KOPT-K1 (cell line): ENCODE measurements around the gene ARHGAP26.
"Not testable (repeated sequence)": the region's sequence is repeated elsewhere in the genome, so short reads cannot be mapped to it uniquely, and the experiment has no call there.

ENCODE experiments used
- H3K27ac ChIP-seq: fragments of 200-600 bp; sonication (generic); 2 replicates; pipeline ENCODE4 v1.5.1; 2016; ENCODE audit warnings: antibody characterized with exemption, mild to moderate bottlenecking, low read depth, low read length; ENCODE audit not compliant: poor library complexity, severe bottlenecking
- H3K36me3 ChIP-seq: fragments of 200-600 bp; sonication (generic); 2 replicates; pipeline ENCODE4 v1.5.1; 2017; ENCODE audit warnings: antibody characterized with exemption, mild to moderate bottlenecking, low read length, moderate library complexity; ENCODE audit not compliant: insufficient read depth
- H3K9me3 ChIP-seq: fragments of 200-600 bp; sonication (generic); 2 replicates; pipeline ENCODE4 v1.5.1; 2017; ENCODE audit warnings: antibody characterized with exemption, low read length, mild to moderate bottlenecking; ENCODE audit not compliant: insufficient read depth, poor library complexity, severe bottlenecking

ARHGAP26 gene

GRCh38 chr5:142908659-142909058 lies 138.5 kb downstream of the ARHGAP26 start:
- Histone ChIP-seq H3K27ac (no peak overlapping the region), H3K9me3 (no peaks in the 10 kb centered on the region), H3K36me3 (peaks cover 53% of the 10 kb centered on the region)

GRCh38 chr5:142910128-142910527 lies 140.0 kb downstream of the ARHGAP26 start:
- peaks cover 45% of the 10 kb centered on the region for H3K36me3 ChIP-seq
- H3K9me3 ChIP-seq, result no peaks in the 10 kb centered on the region
- no peak overlapping the region for H3K27ac ChIP-seq

- no peak overlapping the region for H3K27ac ChIP-seq
- H3K36me3 ChIP-seq, result peaks cover 41% of the 10 kb centered on the region
- no peaks in the 10 kb centered on the region for H3K9me3 ChIP-seq
These were observed 141.0 kb downstream of the ARHGAP26 start for GRCh38 chr5:142911170-142911569.

- peaks cover 38% of the 10 kb centered on the region for H3K36me3 ChIP-seq
- no peaks in the 10 kb centered on the region for H3K9me3 ChIP-seq
- no peak overlapping the region for H3K27ac ChIP-seq
These were observed 141.6 kb downstream of the ARHGAP26 start for GRCh38 chr5:142911775-142912174.

- no peaks in the 10 kb centered on the region for H3K9me3 ChIP-seq
- peaks cover 24% of the 10 kb centered on the region for H3K36me3 ChIP-seq
- no peak overlapping the region for H3K27ac ChIP-seq
These were observed 143.7 kb downstream of the ARHGAP26 start for GRCh38 chr5:142913728-142914338.

GRCh38 chr5:142915038-142915437 lies 144.9 kb downstream of the ARHGAP26 start:
- Histone ChIP-seq H3K36me3 (peaks cover 24% of the 10 kb centered on the region), H3K9me3 (no peaks in the 10 kb centered on the region), H3K27ac (no peak overlapping the region)

GRCh38 chr5:142915813-142916424 lies 145.7 kb downstream of the ARHGAP26 start:
- Histone ChIP-seq H3K9me3 (no peaks in the 10 kb centered on the region), H3K27ac (no peak overlapping the region), H3K36me3 (peaks cover 19% of the 10 kb centered on the region)

GRCh38 chr5:142918959-142919635 lies 148.9 kb downstream of the ARHGAP26 start:
- no peak overlapping the region for H3K27ac ChIP-seq
- H3K9me3 ChIP-seq, result no peaks in the 10 kb centered on the region
- H3K36me3 ChIP-seq, result peaks cover 8% of the 10 kb centered on the region

- Histone ChIP-seq H3K9me3 (no peaks in the 10 kb centered on the region), H3K36me3 (peaks cover 1% of the 10 kb centered on the region), H3K27ac (no peak overlapping the region)
These were observed 150.9 kb downstream of the ARHGAP26 start for GRCh38 chr5:142920849-142921612.

GRCh38 chr5:142922223-142922952 lies 152.2 kb downstream of the ARHGAP26 start:
- H3K9me3 ChIP-seq, result no peaks in the 10 kb centered on the region
- H3K27ac ChIP-seq, result no peak overlapping the region
- H3K36me3 ChIP-seq, result no peaks in the 10 kb centered on the region

GRCh38 chr5:142924135-142924883 lies 154.1 kb downstream of the ARHGAP26 start:
- Histone ChIP-seq H3K27ac (no peak overlapping the region), H3K9me3 (no peaks in the 10 kb centered on the region), H3K36me3 (no peaks in the 10 kb centered on the region)

- Histone ChIP-seq H3K36me3 (no peaks in the 10 kb centered on the region), H3K9me3 (no peaks in the 10 kb centered on the region), H3K27ac (no peak overlapping the region)
These were observed 155.6 kb downstream of the ARHGAP26 start for GRCh38 chr5:142925795-142926194.

GRCh38 chr5:142926549-142926948 lies 156.4 kb downstream of the ARHGAP26 start:
- Histone ChIP-seq H3K36me3 (no peaks in the 10 kb centered on the region), H3K27ac (no peak overlapping the region), H3K9me3 (no peaks in the 10 kb centered on the region)

GRCh38 chr5:142928999-142929398 lies 158.8 kb downstream of the ARHGAP26 start:
- peaks cover 16% of the 10 kb centered on the region; the same call in 1 of the 2 replicates for H3K36me3 ChIP-seq
- H3K27ac ChIP-seq, H3K9me3 ChIP-seq: not testable (repeated sequence)
